ENCODE measurements around the gene CLIC4. TPM values are rescaled to one million over a fixed set of nuclear protein-coding genes. Genes with fewer than 3 reads are reported as not detected.
A peak's percentile ranks its signal among the peaks of the same experiment; 100 is the strongest.

Gene CLIC4
- total and polyA plus RNA-seq, 2 experiments from 2014 or later = 92.5 to 308 TPM

DNA sequence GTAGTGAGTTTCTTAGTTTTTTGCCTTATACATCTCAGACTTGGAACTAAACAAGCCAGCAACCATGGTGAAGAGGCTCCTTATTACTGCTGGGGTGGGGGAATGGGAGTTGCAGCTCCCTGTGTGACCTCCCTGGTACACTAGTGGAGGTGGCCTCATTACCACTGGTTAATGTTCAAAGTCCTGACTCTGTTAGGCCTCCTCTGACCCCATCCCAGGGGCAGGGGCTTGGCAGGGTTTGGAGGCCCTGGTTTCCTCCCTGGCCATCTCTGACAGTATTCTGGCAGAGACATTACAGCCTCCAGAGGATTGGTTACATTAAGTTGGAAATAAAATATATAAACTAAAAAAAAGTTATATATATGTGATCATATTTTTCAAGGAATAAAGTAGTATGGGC, 45.2 kb downstream of the CLIC4 start (continued):
- TF ChIP-seq, protein P1, sequence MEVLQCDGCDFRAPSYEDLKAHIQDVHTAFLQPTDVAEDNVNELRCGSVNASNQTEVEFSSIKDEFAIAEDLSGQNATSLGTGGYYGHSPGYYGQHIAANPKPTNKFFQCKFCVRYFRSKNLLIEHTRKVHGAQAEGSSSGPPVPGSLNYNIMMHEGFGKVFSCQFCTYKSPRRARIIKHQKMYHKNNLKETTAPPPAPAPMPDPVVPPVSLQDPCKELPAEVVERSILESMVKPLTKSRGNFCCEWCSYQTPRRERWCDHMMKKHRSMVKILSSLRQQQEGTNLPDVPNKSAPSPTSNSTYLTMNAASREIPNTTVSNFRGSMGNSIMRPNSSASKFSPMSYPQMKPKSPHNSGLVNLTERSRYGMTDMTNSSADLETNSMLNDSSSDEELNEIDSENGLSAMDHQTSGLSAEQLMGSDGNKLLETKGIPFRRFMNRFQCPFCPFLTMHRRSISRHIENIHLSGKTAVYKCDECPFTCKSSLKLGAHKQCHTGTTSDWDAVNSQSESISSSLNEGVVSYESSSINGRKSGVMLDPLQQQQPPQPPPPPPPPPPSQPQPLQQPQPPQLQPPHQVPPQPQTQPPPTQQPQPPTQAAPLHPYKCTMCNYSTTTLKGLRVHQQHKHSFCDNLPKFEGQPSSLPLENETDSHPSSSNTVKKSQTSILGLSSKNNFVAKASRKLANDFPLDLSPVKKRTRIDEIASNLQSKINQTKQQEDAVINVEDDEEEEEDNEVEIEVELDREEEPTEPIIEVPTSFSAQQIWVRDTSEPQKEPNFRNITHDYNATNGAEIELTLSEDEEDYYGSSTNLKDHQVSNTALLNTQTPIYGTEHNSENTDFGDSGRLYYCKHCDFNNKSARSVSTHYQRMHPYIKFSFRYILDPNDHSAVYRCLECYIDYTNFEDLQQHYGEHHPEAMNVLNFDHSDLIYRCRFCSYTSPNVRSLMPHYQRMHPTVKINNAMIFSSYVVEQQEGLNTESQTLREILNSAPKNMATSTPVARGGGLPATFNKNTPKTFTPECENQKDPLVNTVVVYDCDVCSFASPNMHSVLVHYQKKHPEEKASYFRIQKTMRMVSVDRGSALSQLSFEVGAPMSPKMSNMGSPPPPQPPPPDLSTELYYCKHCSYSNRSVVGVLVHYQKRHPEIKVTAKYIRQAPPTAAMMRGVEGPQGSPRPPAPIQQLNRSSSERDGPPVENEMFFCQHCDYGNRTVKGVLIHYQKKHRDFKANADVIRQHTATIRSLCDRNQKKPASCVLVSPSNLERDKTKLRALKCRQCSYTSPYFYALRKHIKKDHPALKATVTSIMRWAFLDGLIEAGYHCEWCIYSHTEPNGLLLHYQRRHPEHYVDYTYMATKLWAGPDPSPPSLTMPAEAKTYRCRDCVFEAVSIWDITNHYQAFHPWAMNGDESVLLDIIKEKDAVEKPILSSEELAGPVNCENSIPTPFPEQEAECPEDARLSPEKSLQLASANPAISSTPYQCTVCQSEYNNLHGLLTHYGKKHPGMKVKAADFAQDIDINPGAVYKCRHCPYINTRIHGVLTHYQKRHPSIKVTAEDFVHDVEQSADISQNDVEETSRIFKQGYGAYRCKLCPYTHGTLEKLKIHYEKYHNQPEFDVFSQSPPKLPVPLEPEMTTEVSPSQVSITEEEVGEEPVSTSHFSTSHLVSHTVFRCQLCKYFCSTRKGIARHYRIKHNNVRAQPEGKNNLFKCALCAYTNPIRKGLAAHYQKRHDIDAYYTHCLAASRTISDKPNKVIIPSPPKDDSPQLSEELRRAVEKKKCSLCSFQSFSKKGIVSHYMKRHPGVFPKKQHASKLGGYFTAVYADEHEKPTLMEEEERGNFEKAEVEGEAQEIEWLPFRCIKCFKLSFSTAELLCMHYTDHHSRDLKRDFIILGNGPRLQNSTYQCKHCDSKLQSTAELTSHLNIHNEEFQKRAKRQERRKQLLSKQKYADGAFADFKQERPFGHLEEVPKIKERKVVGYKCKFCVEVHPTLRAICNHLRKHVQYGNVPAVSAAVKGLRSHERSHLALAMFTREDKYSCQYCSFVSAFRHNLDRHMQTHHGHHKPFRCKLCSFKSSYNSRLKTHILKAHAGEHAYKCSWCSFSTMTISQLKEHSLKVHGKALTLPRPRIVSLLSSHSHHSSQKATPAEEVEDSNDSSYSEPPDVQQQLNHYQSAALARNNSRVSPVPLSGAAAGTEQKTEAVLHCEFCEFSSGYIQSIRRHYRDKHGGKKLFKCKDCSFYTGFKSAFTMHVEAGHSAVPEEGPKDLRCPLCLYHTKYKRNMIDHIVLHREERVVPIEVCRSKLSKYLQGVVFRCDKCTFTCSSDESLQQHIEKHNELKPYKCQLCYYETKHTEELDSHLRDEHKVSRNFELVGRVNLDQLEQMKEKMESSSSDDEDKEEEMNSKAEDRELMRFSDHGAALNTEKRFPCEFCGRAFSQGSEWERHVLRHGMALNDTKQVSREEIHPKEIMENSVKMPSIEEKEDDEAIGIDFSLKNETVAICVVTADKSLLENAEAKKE (CRISPR knock-in tag; IDR thresholded peaks at IDR 0.05) = no peak
- no peak for TF ChIP-seq ZNF331 (CRISPR knock-in tag; IDR thresholded peaks at IDR 0.05; ENCODE audit: low read depth)
- TF ChIP-seq CREB1 (CRISPR knock-in tag; IDR thresholded peaks at IDR 0.05; ENCODE audit: low read depth) = no peak
- no peak for TF ChIP-seq POLR2AphosphoS5 (IDR thresholded peaks at IDR 0.05; ENCODE audit: low read depth)
- no peak for TF ChIP-seq NANOG (IDR thresholded peaks at IDR 0.05; ENCODE audit: borderline replicate concordance)
- TF ChIP-seq EZH2 (IDR thresholded peaks at IDR 0.05; ENCODE audit: low read depth, unreplicated experiment) = no peak
- TF ChIP-seq, protein P2, sequence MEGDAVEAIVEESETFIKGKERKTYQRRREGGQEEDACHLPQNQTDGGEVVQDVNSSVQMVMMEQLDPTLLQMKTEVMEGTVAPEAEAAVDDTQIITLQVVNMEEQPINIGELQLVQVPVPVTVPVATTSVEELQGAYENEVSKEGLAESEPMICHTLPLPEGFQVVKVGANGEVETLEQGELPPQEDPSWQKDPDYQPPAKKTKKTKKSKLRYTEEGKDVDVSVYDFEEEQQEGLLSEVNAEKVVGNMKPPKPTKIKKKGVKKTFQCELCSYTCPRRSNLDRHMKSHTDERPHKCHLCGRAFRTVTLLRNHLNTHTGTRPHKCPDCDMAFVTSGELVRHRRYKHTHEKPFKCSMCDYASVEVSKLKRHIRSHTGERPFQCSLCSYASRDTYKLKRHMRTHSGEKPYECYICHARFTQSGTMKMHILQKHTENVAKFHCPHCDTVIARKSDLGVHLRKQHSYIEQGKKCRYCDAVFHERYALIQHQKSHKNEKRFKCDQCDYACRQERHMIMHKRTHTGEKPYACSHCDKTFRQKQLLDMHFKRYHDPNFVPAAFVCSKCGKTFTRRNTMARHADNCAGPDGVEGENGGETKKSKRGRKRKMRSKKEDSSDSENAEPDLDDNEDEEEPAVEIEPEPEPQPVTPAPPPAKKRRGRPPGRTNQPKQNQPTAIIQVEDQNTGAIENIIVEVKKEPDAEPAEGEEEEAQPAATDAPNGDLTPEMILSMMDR (conservative IDR thresholded peaks at IDR 0.05; ENCODE audit: low read depth in 2 of 2) = no peak

DNA sequence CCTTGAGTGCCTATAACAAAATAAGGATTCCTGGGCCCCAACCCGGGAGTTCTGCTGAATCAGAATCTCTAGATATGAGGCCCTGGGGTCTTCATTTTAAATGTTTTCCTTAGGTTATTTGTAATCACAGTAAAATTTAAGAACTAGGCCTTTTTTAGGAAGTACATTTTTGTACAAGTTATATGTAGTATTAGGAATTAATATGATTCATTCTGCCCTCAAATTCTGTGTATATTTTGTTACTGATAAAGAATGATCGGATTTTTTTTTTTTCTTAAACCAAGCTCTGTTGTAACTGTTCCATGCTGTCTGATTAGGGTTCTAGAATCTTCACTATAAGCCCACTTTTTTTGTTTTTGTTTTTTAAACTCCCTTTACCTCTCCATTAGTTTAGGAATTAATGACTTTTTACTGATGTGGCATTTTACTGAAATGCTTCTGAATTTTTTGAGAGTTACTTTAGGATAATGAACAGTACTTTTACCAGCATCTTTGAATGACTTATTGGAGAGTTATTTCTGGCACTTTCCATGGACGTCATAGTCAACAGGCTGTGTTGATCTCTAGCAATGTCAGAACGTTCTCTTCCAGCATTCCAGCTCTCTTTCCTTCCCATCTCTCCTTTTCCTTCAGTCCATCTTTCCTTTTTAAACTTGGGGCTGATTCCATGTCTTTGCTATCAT, 48.3 kb downstream of the CLIC4 start:
- peaks cover 15% of the 10 kb centered on the region for H3K9me3 Mint-ChIP-seq
- peaks cover 27% of the 10 kb centered on the region for H3K36me3 Mint-ChIP-seq (ENCODE audit: low read depth)
- Histone ChIP-seq H3K4me3 (no peak overlapping the region), H3K4me1 (ENCODE audit: insufficient read depth) (no peaks in the 10 kb centered on the region), H3K27ac (ENCODE audit: low read depth) (no peak overlapping the region), H3K9me2 (ENCODE audit: insufficient read depth) (no peaks in the 10 kb centered on the region), H3K36me3 (ENCODE audit: insufficient read depth) (peaks cover 13% of the 10 kb centered on the region), H3F3A (replicated peaks; ENCODE audit: low read depth) (no peaks in the 10 kb centered on the region), H4K20me1 (replicated peaks; ENCODE audit: insufficient read depth) (peaks cover 56% of the 10 kb centered on the region), H3K4me2 (no peak overlapping the region), H2AFZ (no peak overlapping the region), H3K27me3 (ENCODE audit: insufficient read depth) (no peaks in the 10 kb centered on the region), H3K79me2 (replicated peaks; ENCODE audit: insufficient read depth) (peaks cover 96% of the 10 kb centered on the region)
- peaks cover 13% of the 10 kb centered on the region; the same call in 2 of the 3 replicates for H3K4me1 Mint-ChIP-seq
- peak overlapping the region; percentile 41 for H3K27ac Mint-ChIP-seq
- no peak for DNase-seq (ENCODE audit: low spot score)
- peaks cover 3% of the 10 kb centered on the region for H3K27me3 Mint-ChIP-seq (ENCODE audit: insufficient read depth, low read depth, poor library complexity)
- no peak overlapping the region for H3K4me3 Mint-ChIP-seq
- no peak for ATAC-seq
- no peak for TF ChIP-seq ZNF114 (CRISPR knock-in tag; IDR thresholded peaks at IDR 0.05)

Measured in GM23338 (cell line).